HG03558 (cell line): ENCODE measurements around the gene KRTAP4-4.
"Not testable (repeated sequence)": the region's sequence is repeated elsewhere in the genome, so short reads cannot be mapped to it uniquely, and the experiment has no call there.

Source experiments
- ATAC-seq: cut with Tn5 transposase; IDR thresholded peaks from one replicate; pipeline ENCODE4 v1.9.1; 2021; ENCODE audit warnings: moderate number of reproducible peaks; ENCODE audit not compliant: unreplicated experiment; ENCODE audit errors: extremely low read depth

Gene KRTAP4-4

DNA sequence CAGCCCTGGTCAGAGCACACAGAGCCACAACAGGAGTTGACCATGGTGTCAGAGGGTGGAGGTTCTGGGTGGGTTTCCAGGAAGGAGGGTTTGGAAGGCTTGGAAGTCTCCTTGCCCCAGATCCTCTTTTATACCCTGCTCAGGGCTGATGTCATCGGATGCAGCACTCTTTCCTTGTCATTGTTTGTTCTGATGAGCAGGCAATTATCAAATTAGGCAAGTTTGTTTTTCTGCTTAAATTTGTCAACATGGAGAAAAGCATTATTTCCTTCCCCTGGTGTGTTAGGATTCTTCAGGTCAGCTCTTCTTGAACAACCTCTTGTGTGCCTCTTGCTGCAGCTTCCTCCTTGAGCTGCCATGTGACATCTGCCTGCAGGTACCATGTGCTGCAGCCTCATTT is at the start of gene KRTAP4-4:
Gene KRTAP4-4 (minus strand): TSS at position 101 of the 400 bp plus-strand sequence. CDS start 57 bp downstream, at position 44.
- no peak for ATAC-seq

DNA sequence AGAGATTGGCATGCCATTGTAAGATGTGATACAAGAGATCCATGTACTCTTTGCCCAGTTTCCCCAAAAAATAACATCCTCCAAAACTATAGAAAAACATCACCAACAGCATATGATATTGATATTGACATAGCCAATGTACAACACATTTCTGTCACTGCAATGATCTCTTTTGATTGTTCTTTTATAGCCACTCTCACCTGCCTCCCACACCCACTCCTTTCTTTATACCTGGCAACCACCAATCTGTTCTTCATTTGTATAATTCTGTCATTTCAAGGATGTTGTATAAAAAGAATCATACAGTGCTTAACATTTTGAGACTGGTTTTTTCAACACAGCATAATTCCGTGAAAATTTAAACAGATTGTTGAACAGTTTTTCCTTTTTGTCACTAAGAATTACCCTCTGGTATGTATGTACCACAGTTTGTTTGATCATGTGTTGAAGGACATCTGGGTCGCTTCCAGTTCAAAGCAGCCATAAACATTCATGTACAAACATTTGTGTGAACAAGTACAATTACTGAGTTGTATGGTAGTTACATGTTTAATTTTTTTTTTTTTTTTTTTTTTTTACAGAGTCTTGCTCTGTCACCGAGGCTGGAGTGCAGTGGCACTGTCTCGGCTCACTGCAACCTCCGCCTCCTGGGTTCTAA is 39.0 kb upstream of the KRTAP4-4 start:
- no peak for ATAC-seq

DNA sequence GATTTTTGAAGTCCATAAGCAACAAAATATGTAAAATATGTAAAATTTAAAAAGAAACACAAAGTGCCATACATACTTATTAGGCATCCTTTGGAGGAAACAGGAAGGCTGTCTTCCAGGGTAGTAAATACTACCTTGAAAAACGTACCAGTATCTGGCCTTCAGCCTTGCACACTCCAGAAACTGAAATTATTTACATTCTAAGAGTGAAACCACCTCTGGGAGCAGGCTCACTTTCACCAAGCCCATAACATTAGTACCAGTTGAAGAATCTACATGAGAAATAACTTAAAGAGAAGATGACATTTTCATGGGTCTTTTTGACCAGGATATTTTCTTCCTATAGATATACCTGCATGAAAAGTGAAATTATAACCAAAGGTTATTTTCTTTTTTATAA is 35.5 kb upstream of the KRTAP4-4 start:
- ATAC-seq = no peak

DNA sequence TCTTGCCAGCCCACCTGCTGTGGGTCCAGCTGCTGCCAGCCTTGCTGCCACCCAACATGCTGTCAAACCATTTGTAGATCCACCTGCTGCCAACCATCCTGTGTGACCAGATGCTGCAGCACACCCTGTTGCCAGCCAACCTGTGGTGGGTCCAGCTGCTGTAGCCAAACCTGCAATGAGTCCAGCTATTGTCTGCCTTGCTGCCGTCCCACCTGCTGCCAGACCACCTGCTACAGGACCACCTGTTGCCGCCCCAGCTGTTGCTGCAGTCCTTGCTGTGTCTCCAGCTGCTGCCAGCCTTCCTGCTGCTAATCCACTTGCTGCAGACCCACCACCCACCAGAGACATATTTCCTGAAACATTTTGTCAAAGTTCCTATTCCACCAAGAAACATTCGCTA is 29.8 kb upstream of the KRTAP4-4 start:
- no peak for ATAC-seq

DNA sequence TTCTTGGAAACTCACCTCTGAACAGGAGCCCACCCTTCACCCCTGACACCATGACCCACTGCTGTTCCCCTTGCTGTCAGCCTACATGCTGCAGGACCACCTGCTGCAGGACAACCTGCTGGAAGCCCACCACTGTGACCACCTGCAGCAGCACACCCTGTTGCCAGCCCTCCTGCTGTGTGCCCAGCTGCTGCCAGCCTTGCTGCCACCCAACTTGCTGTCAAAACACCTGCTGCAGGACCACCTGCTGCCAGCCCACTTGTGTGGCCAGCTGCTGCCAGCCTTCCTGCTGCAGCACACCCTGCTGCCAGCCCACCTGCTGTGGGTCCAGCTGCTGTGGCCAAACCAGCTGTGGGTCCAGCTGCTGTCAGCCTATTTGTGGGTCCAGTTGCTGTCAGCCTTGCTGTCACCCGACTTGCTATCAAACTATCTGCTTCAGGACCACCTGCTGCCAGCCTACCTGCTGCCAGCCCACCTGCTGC is 29.3 kb upstream of the KRTAP4-4 start, which contains the start of gene KRTAP9-1:
Gene KRTAP9-1 (plus strand): TSS at position 51 of the 482 bp plus-strand sequence. CDS start 0 bp downstream, at position 51.
- ATAC-seq = not testable (repeated sequence)

DNA sequence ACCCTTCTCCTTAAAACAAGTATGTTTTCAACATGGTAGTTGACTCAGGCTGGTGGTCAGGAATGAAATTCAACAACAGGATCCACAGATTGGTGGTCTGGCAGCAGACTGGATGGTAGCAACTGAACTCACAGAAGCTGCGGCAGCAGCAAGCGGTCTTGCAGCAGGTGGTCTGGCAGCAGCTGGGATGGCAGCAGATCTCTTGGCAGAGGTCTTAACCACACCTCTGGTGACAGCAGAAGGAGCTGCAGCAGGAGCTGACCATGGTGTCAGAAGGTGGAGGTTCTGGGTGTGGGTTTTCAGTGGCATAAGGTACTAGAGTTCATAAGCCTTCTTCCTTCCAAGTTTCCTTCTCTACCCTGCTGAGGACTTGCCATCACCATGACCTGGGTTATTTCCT is 26.3 kb upstream of the KRTAP4-4 start:
- ATAC-seq = no peak

DNA sequence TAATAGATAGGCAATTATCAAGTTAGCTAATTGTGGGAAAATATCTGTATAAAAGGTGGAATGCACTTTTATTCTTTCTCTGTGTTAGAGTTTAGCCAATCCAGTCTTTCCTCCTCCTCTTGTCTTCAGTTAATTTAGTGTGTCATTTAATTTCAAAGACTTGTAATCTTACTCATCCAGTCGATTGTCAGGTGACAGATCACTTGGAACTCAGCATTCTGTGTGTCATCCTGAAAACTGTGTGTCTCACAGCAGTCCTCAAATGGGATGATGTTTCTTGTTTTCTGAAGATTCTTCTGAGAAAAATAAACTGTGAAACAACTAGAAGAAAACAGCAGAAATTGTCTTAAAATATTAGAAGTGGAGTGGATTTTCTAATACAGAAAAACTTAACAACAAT is 24.5 kb upstream of the KRTAP4-4 start:
- no peak for ATAC-seq

DNA sequence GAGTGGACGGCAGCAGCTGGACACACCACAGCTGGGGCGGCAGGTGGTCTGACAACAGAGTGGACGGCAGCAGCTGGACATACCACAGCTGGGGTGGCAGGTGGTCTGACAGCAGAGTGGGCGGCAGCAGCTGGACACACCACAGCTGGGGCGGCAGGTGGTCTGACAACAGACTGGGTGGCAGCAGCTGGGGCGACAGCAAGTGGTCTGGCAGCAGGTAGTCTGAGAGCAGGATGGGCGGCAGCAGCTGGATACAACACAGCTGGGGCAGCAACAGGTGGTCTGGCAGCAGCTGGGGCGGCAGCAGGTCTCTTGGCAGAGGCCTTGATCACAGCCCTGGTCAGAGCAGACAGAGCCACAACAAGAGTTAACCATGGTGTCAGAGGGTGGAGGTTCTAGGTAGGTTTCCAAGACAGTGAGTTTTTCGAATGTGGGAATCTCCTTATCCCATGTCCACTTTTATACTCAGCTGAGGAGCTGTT is 24.0 kb upstream of the KRTAP4-4 start, which contains the start of gene KRTAP4-1:
Gene KRTAP4-1 (minus strand): TSS at position 432 of the 482 bp plus-strand sequence. CDS start 57 bp downstream, at position 375.
- no peak for ATAC-seq

DNA sequence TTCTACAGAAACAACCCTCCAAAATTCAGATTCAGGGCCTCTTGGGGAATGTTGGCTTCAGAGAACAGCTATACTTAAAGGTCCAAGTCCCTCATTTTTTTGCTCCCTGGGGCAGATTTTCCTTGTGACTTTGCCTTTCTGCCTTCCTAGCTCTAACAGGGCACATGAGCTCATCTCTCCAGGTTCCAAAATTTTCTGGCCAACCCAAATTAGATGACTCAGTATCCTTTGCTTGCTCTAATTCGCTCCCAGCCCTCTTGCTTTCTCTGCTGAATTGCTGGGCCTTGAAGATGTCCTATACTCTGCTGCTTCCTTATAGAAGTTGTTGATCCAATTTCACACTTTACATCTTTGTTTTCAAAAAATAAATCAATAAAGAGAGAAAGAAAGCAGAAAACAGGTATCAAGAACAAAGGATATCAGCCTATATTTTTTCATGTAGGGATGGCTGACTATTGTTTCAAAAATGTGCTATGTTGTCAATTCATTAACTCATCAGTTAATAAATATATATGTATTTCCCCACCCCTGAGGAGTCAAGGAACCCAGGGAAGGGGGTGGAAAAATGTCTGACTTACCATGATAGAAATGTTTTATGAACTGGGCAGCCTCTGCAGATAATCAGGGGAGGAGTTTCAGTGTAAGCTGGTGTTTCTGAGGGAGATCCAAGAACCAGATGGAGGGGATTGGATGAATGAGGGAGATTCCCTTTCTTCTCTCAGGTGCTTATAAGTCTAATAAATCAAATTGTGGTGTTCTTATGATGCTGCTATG is 18.5 kb upstream of the KRTAP4-4 start:
- no peak for ATAC-seq

DNA sequence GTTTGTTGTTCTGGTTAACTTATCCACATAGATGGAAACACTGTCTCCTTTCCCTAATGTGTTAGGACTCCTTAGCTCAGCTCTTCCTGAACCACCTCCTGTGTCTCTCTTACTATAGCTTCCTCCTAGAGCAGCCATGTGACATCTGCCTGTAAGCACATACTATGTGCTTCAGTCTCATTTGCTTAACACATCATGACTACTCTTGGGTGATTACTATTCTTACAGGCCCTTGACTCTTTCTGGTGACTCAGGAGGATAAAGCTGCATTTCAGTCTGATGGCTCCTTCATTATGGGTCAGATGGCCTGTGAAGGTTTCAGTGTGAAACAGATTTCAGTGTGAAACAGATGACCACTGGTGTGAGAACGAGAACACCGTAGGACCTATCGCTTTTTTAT is 17.8 kb upstream of the KRTAP4-4 start:
- no peak for ATAC-seq

DNA sequence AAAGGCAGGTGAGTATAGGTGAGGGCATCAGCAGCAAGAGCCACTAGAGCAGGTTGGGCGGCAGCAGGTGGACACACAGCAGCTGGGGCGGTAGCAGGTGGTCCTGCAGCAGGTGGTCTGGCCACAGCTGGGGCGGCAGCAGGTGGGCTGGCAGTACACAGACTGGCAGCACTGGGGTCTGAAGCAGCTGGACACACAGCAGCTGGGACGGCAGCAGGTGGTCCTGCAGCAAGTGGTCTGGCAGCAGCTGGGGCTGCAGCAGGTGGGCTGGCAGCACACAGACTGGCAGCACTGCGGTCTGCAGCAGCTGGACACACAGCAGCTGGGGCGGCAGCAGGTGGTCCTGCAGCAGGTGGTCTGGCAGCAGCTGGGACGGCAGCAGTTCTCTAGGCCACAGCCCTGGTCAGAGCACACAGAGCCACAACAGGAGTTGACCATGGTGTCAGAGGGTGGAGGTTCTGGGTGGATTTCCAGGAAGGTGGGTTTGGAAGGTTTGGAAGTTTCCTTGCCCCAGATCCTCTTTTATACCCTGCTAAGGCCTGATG is 17.3 kb upstream of the KRTAP4-4 start, which contains the start of gene KRTAP4-2:
Gene KRTAP4-2 (minus strand): TSS at position 495 of the 545 bp plus-strand sequence. CDS start 57 bp downstream, at position 438.
- ATAC-seq = no peak

DNA sequence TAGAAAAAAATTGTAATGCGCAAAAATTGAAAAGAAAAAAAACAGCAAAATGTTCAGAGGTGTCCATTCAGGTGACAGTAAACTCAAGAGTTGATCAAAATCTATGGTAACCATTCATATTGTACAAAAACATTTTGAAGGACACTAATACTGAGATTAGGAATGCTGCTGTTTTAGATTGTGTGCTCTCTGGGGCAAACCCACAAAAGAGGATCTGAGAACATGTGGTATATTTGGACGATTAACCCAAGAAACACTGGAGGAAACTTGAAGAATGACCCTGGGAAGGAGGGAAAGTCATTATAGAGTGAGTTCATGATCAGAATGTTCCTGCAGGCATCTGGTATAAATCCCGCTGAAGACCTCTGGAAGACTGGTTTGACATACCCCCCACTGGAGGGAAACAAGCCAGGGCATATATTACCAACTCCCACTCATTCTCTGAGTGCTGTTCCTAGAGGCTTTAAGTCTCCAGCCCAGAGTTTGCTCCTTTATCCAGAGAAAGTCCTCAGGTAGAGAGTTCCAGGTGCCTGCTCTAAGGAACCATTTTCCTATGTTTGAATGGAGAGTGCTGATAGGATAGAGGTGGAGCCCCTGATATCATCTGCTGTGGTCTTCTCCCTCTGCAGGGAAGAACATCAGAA is 16.3 kb upstream of the KRTAP4-4 start:
- no peak for ATAC-seq

DNA sequence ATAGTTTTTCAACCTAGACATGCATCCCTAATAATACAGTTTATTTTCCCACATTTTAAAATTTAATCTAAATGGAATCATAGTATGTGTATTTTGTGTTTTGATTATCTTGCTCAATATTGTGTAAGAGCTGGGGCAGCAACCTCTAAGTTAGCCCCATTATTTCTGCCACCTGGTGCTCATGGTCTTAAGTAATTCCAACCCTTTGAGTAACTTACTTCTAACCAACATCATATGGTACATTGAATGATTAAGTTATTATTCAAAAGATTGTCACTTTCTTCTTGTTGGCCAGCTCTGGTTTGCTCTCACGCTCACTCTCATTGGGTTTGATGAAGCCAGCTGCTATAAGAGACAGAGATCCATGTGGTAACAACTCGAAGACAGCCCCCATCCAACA is 11.3 kb upstream of the KRTAP4-4 start:
- ATAC-seq = no peak

DNA sequence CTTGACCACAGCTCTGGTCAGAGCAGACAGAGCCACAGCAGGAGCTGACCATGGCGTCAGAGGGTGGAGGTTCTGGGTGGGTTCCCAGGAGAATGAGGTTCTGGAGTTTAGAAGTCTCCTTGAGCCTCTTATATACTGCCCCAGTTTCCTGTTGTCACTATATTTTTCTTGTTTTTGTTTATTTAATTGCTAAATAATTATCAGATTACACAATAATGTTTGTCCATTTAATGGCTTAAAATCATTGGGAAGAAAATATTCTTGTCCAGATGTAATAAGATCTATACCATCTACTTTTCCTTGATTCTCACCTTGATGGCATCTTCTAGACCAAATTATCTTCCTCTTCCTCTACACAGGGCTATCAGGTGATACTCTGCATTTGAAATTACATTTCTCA is 7.6 kb upstream of the KRTAP4-4 start, which contains the start of gene KRTAP4-3:
Gene KRTAP4-3 (minus strand): TSS at position 101 of the 400 bp plus-strand sequence. CDS start 49 bp downstream, at position 52.
- ATAC-seq = no peak

DNA sequence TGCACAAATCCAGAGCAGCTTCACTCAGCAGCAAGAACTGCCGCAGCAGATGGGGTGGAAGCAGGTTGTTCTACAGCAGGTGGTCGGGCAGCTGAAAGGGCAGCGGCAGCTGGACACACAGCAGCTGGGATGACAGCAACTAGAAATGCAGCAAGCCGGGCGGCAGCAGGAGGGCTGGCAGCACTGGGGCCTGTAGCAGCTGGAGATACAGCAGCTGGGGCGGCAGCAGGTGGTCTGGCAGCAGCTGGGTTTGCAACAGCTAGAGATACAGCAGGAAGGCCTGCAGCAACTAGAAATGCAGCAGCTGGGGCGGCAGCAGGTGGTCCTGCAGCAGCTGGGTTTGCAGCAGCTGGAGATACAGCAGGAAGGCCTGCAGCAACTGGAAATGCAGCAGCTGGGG is 7.0 kb upstream of the KRTAP4-4 start:
- no peak for ATAC-seq

DNA sequence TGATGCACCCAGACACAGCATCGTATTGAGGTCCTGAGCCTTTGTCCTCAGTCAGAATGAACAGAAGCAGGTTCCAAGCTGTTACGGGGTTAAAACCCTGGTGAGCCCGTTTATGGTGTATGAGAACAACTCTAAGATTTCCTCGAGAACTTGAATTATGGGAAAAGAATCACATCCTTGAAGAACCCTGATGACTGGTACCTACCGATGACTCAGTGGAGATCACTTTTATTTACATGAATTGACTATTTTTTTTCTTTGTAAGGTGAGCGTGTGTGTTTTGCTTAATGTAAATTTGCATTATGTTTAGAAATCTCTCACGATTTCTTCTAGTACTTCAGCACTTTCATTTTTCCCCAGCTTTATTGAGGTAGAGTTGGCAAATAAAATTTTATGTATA is 3.3 kb upstream of the KRTAP4-4 start:
- ATAC-seq = no peak

DNA sequence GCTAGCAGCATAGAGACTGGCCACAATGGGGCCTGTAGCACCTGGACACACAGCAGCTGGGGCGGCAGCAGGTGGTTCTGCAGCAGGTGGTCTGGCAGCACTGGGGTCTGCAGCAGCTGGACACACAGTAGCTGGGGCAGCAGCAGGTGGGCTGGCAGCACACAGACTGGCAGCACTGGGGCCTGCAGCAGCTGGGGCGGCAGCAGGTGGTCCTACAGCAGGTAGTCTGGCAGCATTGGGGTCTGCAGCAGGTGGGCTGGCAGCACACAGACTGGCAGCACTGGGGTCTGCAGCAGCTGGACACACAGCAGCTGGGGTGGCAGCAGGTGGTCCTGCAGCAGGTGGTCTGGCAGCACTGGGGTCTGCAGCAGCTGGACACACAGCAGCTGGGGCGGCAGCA is 358 bp downstream of the KRTAP4-4 start:
- not testable (repeated sequence) for ATAC-seq

DNA sequence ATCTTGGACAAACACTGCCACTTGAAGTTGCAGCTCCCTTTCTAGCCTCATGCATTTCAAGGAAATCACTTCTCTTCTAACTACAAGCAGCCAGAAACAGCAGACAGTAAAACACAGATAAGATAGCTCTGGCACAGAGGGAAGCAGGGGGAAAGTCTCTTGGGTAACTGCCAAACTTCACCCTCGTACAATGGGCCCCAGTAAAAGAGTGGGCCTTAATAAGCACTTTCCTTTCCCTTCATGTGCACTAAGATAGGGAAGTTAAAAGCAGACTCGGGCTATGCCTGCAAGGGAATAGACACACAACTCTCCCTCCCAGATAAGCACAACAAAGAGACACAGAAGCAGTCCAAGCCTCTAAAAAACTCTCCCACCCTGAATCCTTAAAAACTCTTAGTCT is 6.7 kb downstream of the KRTAP4-4 start:
- ATAC-seq = no peak

DNA sequence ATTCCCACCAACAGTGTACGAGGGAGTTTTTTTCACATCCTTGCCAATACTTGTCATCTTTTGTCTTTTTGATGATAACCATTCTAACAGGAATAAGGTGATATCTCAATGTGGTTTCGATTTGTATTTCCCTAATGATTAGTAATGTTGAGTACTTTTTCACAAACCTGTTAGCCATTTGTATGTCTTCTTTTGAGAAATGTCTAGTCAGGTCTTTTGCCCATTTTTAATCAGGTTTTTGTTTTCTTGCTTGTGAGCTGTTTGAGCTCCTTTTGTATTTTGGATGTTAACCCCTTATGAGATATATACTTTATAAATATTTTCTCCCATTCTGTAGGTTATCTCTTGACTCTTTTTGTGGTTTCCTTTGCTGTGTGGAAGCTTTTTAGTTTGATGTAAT is 9.0 kb downstream of the KRTAP4-4 start:
- no peak for ATAC-seq

DNA sequence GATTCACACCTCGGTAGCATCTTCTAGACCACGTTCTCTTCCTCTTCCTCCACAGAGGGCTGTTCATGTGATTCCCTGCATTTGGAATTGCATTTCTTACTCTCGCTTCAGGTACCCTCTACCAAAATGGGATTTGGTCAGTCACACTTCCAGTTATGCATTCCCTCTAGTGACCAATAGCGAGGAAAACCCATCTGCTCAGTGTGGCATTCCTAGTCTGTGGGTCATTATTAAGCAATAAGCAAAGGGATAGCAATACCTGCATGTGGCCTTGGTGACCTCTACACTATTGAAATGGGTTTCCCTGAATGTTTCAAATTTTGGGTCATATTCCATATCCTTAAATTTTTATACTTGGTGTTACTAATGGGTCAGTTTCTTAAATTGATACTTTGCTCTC is 10.5 kb downstream of the KRTAP4-4 start:
- ATAC-seq = no peak
